ENCODE measurements around the gene CTAGE9.

DNA sequence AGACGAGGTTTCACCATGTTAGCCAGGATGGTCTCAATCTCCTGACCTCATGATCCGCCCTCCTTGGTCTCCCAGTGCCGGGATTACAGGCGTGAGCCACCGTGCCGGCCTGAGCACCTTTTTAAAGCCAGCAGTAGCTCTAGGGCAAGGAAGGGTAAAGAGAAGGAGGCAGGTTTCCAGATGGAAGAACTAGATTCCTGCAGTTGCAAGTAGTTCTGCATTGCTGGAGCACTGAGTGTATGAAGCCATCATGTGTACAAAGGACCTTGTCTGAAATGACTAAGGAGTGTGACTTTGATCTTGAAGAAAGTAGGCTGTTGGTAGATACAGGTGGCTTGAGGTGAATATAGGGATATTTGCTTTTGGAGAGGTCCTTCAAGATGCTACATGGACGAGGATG is 13.9 kb downstream of the CTAGE9 start:
- TF ChIP-seq CTCF (IDR thresholded peaks at IDR 0.05): no peak
- TF ChIP-seq POLR2A (IDR thresholded peaks at IDR 0.05): no peak

Data from esophagus squamous epithelium (tissue), 4 donors.